HuH-7 (cell line): ENCODE results near the gene IQSEC2.
A peak's percentile ranks its signal among the peaks of the same experiment; 100 is the strongest.

Source experiments
- DNase-seq: peaks from one replicate; pipeline ENCODE4 v3.0.0; 2011; ENCODE audit warnings: low spot score

IQSEC2 gene

GRCh38 chrX:53242310-53242709 is 39.1 kb downstream of the IQSEC2 start:
- no peak for DNase-seq

GRCh38 chrX:53241558-53241957 is 39.8 kb downstream of the IQSEC2 start:
- no peak for DNase-seq

DNA sequence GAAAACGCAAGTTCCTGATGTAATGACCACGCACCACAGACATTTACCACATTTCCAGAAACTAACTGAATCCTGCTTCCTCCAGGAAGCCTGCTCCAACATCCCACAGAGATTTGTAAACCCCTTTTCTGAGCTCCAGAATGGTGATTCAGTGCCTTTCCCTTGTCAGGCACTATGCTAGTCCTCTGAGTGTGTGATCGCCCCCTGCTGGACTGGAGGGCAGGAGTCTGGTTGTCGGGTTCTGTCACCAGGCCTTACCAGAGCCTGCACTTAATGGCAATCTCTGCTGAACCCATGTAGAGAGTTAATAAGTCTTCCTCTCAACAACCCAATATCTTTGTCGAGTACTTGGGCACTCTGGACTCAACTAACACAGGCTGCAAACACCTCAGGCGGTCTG is 41.9 kb downstream of the IQSEC2 start:
- peak; percentile 50 for DNase-seq

DNA sequence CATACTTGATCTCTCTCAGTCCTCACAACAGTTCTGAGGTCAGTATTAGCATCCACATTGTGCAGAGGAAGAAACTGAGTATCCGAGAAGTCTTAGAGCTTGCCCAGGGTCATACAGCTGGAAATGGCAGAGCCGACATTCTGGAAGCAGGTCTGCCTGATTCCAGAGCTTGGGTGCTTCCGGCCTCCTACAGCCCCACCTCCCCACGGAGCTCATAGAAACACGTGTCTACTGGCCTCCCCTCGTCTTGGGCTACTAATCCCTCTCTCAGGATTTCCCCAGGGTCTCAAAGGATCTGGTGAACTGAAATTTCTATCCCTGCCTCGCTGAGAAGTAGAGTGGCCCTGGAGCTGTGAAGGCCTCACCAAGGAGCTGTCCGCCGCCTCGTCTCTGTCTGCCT is 44.3 kb downstream of the IQSEC2 start:
- DNase-seq = no peak

DNA sequence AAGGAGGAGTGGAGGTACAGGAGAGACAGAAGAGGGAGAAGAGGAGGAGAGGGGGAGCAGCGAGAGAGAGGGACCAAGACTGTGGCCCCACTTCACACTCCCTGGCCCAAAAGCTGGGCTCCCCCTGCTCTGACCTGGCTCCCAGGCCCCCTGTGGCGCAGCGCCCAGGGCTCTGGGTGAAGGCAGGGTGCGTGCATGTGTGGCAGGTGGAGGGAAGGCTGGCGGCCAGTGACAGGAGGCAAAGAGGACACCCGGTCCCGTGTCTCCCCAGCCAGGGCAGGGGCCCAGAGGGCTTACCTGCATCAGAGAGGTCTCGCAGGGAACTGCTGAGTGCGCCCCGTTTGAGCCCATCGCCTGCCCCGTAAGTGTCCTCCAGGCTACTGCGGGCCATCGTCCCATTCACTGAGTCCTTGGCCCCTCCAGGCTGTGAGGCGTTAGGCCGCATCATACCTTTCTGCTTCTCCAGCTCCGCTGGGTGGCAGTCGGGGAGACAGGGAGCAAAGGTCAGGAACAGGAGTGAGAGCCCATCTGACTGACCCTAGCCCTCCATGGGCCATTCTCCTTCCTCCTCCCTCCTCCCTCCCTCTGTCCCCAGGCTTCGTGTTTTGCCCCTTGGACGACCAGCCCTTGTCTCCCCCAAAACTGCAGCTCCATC is 45.2 kb downstream of the IQSEC2 start:
- no peak for DNase-seq

GRCh38 chrX:53235566-53235965 is 45.8 kb downstream of the IQSEC2 start:
- DNase-seq = no peak

GRCh38 chrX:53234484-53234883 is 46.9 kb downstream of the IQSEC2 start:
- no peak for DNase-seq

GRCh38 chrX:53233536-53233935 is 47.8 kb downstream of the IQSEC2 start:
- DNase-seq = no peak

DNA sequence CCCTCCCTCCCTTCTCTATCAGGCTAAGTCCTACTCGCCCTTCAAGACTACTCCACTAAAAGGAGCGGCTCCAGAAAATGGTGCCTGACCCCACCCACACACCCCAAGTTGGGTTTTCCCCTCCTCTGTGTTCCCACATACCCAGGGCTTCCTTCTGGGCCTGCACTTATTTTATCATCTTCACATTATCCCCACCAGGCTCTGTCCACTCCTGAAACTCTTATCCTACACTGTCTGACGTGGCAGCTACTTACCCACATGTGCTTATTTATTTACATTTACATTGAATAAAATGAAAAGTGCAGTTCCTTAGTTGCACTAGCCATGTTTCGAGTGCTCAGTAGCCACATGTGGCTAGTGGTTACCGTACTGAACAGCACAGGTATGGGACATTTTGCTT is 51.3 kb downstream of the IQSEC2 start:
- no peak for DNase-seq

DNA sequence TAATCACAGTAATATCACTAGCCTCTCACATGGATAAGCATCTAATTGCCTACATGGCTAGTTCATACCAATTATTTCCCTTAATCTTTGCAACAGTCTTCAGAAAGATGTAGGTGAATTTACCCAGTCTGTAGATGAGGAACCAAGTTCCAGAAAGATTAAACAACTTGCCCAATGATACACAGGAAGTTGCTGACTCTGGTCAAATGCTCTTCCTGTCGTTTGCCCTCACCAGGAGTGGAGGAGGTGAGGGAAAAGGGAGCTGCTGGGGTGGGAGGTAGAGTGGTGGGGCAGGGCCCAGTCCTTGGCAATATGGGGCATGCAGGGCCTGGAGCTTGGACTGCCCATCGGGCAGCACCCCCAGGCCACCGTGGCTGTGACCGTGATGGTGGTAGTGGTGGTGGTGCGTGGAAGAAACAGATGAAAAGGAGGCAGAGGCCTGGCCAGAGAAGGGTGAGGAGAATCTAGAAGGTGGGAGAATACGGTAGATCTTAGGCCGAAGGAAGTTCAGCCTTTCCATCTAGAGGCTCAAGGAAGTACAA is 54.1 kb downstream of the IQSEC2 start:
- DNase-seq = no peak

DNA sequence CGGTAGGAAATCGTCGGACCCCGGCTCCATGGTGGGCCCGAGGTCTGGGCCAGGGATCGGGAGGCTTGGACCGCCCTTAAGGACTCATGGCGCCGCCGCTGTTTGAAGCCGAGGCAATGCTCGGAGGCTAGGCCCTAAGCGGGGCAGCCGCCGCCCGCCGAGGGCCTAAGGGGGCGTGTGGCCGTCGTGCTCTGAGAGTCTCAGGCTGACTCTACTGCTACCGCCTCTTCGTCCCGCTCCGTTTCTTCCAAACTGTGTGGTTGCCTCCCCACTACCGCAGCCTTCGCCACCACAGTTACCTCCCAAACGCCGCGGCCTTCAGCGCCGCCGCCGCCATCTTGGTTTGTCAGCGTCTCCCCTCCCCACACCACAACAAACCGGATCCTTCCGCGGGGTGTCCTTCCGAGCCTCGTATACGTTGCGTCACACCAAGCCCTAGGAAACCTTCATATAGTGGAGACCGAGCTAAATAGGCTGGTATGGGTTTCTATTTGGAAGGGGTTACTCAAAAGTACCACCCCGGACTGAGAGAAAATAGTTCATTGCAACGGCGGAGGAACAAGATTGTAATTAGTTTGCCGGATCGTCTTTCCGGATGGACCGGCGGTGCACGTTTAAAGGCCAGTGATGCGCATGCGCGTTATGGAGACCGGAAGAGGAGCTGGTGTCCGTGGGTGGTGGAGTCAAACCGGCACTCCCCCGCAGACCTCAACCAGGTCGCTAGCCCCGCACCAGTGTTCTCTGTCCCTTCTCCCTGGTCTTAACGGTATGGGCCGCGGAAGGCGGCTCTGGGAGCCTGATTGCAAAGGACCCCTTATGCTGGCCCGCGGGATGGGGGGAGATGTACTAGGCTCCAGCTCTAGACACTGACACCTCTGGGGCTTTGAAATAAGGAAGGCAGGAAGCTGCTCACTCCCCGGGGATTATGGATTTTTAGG is 56.3 kb downstream of the IQSEC2 start, which contains the start of gene KDM5C:
KDM5C (minus strand) TSS at position 348 of the 938 bp plus-strand sequence; CDS start at position 30, 318 bp downstream.
- DNase-seq = peak; percentile 94

GRCh38 chrX:53223955-53224859 is 57.2 kb downstream of the IQSEC2 start:
- no peak for DNase-seq

DNA sequence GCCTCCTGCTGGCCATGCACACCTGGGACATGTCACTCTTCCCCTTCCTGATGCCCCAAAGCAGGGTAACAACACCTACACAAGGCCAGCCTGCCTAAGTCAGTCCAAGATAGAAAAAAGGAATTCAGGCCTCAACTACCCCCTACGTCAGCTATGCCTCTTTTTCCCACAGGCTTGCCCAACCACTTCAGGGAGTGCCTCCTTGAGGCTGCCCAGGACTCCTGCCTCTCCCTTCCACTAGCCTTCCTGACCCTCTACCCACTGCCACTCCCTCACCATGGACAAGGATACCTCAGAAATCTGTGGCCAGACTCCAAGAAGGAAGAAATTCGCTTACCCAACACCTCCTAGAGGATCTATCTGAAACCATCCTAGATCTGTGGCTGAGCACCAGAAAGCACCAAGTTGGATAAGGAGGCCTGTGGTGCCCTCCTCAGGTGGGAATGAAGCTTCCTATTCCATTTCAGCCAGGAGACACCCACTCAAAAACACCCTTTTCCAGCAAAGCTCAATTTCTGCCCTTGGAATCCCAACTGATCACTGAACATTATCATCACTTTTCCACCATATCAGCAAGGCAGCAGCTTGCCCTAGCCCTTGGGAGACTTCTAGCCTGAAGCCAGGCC is 58.2 kb downstream of the IQSEC2 start:
- no peak for DNase-seq
